ENCODE measurements around the gene ZNF385B.

DNA sequence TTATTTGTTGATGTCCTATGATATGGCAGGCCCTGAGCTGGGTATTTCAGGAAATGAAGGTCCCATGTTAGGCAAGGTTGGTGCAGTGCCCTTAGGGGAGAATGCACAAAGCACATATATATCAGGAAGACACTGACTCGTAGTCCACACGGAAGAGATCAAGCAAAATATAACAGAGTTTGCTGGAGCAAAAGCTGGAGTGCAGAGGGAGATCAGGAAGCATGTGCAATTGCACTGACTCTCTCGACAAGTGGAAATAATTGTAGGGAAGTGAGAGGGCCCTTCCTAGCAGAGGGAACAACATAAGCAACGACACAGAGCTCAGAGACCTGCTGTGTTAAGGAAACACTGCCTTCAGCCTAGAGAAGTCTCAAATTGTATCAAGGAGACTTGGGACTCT is 4.2 kb downstream of the ZNF385B start:
- TF ChIP-seq, protein P1, sequence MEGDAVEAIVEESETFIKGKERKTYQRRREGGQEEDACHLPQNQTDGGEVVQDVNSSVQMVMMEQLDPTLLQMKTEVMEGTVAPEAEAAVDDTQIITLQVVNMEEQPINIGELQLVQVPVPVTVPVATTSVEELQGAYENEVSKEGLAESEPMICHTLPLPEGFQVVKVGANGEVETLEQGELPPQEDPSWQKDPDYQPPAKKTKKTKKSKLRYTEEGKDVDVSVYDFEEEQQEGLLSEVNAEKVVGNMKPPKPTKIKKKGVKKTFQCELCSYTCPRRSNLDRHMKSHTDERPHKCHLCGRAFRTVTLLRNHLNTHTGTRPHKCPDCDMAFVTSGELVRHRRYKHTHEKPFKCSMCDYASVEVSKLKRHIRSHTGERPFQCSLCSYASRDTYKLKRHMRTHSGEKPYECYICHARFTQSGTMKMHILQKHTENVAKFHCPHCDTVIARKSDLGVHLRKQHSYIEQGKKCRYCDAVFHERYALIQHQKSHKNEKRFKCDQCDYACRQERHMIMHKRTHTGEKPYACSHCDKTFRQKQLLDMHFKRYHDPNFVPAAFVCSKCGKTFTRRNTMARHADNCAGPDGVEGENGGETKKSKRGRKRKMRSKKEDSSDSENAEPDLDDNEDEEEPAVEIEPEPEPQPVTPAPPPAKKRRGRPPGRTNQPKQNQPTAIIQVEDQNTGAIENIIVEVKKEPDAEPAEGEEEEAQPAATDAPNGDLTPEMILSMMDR (IDR thresholded peaks at IDR 0.05), result no peak
- TF ChIP-seq POLR2AphosphoS5 (IDR thresholded peaks at IDR 0.05), result no peak
- TF ChIP-seq EP300 (IDR thresholded peaks at IDR 0.05), result no peak
- no peak for TF ChIP-seq POLR2A (IDR thresholded peaks at IDR 0.05)

Data from stomach (tissue), 4 donors.